Measurements from ENCODE around the gene PNLIPRP2.

DNA sequence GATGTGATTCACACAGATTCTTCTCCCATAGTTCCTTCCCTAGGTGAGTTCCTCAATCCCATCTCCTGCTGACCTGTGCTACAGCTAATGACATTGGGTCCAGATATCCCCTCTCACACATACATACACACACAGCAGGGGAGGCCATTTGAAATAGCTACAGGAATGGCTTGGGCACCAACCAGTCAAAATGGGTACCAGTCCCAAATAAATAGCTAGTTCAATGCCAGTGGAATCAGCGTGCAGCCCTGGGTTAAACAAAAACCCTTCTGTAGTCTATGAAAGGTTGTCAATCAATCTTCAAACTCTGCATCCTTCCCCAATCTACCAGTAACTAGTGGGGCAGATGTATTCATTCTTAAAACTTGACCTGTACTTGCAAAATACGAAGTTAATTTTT lies 9.3 kb downstream of the PNLIPRP2 start:
- TF ChIP-seq, protein P1, sequence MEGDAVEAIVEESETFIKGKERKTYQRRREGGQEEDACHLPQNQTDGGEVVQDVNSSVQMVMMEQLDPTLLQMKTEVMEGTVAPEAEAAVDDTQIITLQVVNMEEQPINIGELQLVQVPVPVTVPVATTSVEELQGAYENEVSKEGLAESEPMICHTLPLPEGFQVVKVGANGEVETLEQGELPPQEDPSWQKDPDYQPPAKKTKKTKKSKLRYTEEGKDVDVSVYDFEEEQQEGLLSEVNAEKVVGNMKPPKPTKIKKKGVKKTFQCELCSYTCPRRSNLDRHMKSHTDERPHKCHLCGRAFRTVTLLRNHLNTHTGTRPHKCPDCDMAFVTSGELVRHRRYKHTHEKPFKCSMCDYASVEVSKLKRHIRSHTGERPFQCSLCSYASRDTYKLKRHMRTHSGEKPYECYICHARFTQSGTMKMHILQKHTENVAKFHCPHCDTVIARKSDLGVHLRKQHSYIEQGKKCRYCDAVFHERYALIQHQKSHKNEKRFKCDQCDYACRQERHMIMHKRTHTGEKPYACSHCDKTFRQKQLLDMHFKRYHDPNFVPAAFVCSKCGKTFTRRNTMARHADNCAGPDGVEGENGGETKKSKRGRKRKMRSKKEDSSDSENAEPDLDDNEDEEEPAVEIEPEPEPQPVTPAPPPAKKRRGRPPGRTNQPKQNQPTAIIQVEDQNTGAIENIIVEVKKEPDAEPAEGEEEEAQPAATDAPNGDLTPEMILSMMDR (IDR thresholded peaks at IDR 0.05): no peak
- TF ChIP-seq POLR2A (IDR thresholded peaks at IDR 0.05): no peak

Measured in tibial nerve (tissue), 3 donors.